ENCODE data around the gene TBX20.
A peak's percentile ranks its signal among the peaks of the same experiment; 100 is the strongest.

DNA sequence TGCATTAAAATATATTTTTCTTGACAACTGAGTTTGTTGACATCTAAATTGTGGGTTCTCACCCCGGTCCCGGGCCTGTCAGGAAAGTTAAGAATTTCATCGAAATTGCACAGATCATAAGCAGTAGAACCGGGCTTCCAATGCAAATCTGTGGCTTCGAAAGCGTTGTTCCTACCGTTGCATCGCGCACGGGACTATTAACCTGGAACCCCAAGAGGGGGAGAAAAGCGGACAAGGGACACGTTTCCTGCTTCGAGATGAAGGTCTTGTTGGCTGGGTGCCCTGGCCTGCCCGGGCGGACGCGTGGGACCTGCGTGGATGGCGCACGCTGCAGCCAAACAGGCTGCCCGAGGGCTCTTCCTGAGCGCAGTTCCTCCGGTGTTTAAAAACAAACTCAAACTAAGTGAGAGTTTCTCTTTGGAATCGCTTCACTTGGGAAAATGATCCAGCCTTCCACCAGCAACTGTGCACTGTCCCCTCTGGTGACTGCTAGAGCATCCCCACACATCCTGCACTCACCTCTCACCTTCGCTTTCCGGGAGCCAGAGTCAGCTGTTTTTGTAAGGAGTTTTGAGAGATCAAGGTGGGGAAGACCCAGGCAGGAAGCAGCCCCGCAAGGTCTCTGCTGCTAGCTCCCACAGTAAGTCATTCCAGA lies 5.1 kb upstream of the TBX20 start:
- TF ChIP-seq, protein P1, sequence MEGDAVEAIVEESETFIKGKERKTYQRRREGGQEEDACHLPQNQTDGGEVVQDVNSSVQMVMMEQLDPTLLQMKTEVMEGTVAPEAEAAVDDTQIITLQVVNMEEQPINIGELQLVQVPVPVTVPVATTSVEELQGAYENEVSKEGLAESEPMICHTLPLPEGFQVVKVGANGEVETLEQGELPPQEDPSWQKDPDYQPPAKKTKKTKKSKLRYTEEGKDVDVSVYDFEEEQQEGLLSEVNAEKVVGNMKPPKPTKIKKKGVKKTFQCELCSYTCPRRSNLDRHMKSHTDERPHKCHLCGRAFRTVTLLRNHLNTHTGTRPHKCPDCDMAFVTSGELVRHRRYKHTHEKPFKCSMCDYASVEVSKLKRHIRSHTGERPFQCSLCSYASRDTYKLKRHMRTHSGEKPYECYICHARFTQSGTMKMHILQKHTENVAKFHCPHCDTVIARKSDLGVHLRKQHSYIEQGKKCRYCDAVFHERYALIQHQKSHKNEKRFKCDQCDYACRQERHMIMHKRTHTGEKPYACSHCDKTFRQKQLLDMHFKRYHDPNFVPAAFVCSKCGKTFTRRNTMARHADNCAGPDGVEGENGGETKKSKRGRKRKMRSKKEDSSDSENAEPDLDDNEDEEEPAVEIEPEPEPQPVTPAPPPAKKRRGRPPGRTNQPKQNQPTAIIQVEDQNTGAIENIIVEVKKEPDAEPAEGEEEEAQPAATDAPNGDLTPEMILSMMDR (conservative IDR thresholded peaks at IDR 0.05; ENCODE audit: low read depth in 2 of 2): no peak
- no peak for TF ChIP-seq CREB1 (CRISPR knock-in tag; IDR thresholded peaks at IDR 0.05; ENCODE audit: low read depth)
- TF ChIP-seq EZH2 (IDR thresholded peaks at IDR 0.05; ENCODE audit: low read depth, unreplicated experiment): peak; percentile 55
- no peak for TF ChIP-seq POLR2AphosphoS5 (IDR thresholded peaks at IDR 0.05; ENCODE audit: low read depth)
- TF ChIP-seq, protein P2, sequence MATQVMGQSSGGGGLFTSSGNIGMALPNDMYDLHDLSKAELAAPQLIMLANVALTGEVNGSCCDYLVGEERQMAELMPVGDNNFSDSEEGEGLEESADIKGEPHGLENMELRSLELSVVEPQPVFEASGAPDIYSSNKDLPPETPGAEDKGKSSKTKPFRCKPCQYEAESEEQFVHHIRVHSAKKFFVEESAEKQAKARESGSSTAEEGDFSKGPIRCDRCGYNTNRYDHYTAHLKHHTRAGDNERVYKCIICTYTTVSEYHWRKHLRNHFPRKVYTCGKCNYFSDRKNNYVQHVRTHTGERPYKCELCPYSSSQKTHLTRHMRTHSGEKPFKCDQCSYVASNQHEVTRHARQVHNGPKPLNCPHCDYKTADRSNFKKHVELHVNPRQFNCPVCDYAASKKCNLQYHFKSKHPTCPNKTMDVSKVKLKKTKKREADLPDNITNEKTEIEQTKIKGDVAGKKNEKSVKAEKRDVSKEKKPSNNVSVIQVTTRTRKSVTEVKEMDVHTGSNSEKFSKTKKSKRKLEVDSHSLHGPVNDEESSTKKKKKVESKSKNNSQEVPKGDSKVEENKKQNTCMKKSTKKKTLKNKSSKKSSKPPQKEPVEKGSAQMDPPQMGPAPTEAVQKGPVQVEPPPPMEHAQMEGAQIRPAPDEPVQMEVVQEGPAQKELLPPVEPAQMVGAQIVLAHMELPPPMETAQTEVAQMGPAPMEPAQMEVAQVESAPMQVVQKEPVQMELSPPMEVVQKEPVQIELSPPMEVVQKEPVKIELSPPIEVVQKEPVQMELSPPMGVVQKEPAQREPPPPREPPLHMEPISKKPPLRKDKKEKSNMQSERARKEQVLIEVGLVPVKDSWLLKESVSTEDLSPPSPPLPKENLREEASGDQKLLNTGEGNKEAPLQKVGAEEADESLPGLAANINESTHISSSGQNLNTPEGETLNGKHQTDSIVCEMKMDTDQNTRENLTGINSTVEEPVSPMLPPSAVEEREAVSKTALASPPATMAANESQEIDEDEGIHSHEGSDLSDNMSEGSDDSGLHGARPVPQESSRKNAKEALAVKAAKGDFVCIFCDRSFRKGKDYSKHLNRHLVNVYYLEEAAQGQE (IDR thresholded peaks at IDR 0.05; ENCODE audit: unreplicated experiment): no peak
- TF ChIP-seq STAT1 (IDR thresholded peaks at IDR 0.05; ENCODE audit: unreplicated experiment): no peak
- TF ChIP-seq, protein P3, sequence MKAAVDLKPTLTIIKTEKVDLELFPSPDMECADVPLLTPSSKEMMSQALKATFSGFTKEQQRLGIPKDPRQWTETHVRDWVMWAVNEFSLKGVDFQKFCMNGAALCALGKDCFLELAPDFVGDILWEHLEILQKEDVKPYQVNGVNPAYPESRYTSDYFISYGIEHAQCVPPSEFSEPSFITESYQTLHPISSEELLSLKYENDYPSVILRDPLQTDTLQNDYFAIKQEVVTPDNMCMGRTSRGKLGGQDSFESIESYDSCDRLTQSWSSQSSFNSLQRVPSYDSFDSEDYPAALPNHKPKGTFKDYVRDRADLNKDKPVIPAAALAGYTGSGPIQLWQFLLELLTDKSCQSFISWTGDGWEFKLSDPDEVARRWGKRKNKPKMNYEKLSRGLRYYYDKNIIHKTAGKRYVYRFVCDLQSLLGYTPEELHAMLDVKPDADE (IDR thresholded peaks at IDR 0.05): no peak
- TF ChIP-seq ZNF331 (CRISPR knock-in tag; IDR thresholded peaks at IDR 0.05; ENCODE audit: low read depth): no peak
- TF ChIP-seq JUNB (IDR thresholded peaks at IDR 0.05; ENCODE audit: unreplicated experiment): no peak

All from GM23338 (cell line).